PFSK-1 (cell line): ENCODE data around the gene TTLL11.

Source experiments
- FOXP2 ChIP-seq: optimal IDR thresholded peaks from 2 replicates; pipeline ENCODE3; 2011; ENCODE audit warnings: borderline replicate concordance, control low read depth, inconsistent platforms; ENCODE audit not compliant: insufficient read depth; ENCODE audit errors: extremely low read length, extremely low read depth
- POLR2AphosphoS5 ChIP-seq: IDR thresholded peaks from 2 replicates; pipeline ENCODE4 v1.6.1; 2012; ENCODE audit warnings: low read depth, mild to moderate bottlenecking, control low read depth, low read length, moderate library complexity
- SIN3A ChIP-seq: IDR thresholded peaks from 2 replicates; pipeline ENCODE4 v1.6.1; 2012; ENCODE audit warnings: mild to moderate bottlenecking, low read length, moderate library complexity, borderline replicate concordance; ENCODE audit not compliant: insufficient read depth
- TAF1 ChIP-seq: IDR thresholded peaks from 2 replicates; pipeline ENCODE4 v1.6.1; 2012; ENCODE audit warnings: low read length, control low read depth, borderline replicate concordance; ENCODE audit not compliant: insufficient read depth
- TF ChIP-seq, protein P1 (sequence below), 2 experiments: IDR thresholded peaks; 2 replicates each; pipeline versions ENCODE4 v1.6.1 to v1.8.0; 2011 to 2012; ENCODE audit warnings: low read depth in 2 of 2, low read length in 2 of 2, control low read depth in 1 of 2, inconsistent platforms in 1 of 2, mild to moderate bottlenecking in 1 of 2, moderate library complexity in 1 of 2; ENCODE audit not compliant: insufficient read depth in 1 of 2

Gene TTLL11

DNA sequence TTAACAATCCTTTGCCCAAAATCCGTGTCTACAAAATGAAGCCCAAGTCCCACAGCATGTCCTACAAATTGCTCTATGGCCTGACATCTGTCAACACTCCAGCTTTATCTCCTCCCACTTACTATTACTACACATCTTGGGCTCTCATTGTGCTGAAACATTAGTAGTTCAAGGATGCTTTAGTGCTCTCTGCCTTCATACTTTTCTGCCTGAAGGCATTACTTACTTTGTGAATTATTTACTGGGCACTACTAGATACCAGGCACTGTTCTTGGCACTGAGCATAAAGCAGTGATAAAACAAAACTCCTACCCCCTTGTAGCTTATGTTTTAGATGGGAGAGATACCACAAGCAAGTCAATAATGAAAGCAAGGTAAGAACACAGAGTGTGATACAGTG lies 113.4 kb downstream of the TTLL11 start:
- TF ChIP-seq SIN3A (no peak), POLR2AphosphoS5 (no peak)

DNA sequence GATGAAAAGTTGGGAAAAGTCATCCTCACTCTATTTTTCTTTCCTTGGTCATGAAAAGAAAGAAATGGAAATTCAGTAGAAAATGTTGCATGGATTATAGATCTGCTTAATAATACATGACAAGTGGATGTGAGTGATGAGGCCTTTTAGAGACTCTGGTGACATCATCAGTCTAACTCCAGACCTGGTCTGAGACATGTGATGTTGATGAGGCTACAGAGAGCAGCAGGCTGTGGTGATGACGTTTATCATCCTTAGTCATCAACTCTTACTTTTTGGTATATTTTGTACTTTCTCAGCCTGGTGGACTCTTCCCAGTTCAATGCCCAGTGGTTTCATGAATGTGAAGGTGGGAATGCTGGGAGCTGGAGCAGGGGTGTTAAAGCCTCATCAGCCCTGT lies 116.4 kb downstream of the TTLL11 start:
- TF ChIP-seq SIN3A: no peak
- TF ChIP-seq TAF1: no peak

DNA sequence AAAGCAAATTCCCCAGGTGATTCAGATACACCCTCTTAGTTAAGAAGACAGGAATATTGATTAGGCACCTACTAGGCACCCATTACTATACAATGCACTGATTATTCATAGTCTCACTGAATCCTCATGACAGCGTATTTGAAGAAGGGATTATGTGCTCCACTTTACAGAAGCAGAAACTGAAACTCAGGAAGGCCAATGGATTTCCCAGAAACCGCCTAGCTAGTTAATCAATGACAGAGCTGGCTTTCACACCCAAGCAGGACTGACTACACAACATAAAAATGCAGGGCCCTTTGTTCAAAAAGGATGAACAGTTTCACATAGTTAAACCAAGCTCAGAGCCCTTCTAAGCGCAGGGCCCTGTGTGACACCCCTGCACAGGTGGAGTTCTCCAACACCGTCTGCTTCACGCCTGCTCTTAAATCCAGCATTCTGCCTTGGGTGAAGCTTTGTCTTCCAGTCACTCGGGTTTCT lies 117.3 kb downstream of the TTLL11 start:
- TF ChIP-seq POLR2AphosphoS5 (no peak), FOXP2 (no peak), TAF1 (no peak), SIN3A (no peak)
- TF ChIP-seq, protein P1, sequence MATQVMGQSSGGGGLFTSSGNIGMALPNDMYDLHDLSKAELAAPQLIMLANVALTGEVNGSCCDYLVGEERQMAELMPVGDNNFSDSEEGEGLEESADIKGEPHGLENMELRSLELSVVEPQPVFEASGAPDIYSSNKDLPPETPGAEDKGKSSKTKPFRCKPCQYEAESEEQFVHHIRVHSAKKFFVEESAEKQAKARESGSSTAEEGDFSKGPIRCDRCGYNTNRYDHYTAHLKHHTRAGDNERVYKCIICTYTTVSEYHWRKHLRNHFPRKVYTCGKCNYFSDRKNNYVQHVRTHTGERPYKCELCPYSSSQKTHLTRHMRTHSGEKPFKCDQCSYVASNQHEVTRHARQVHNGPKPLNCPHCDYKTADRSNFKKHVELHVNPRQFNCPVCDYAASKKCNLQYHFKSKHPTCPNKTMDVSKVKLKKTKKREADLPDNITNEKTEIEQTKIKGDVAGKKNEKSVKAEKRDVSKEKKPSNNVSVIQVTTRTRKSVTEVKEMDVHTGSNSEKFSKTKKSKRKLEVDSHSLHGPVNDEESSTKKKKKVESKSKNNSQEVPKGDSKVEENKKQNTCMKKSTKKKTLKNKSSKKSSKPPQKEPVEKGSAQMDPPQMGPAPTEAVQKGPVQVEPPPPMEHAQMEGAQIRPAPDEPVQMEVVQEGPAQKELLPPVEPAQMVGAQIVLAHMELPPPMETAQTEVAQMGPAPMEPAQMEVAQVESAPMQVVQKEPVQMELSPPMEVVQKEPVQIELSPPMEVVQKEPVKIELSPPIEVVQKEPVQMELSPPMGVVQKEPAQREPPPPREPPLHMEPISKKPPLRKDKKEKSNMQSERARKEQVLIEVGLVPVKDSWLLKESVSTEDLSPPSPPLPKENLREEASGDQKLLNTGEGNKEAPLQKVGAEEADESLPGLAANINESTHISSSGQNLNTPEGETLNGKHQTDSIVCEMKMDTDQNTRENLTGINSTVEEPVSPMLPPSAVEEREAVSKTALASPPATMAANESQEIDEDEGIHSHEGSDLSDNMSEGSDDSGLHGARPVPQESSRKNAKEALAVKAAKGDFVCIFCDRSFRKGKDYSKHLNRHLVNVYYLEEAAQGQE (IDR thresholded peaks at IDR 0.05; ENCODE audit: insufficient read depth in 1 of 2, low read depth in 2 of 2, low read length in 2 of 2): no peak

DNA sequence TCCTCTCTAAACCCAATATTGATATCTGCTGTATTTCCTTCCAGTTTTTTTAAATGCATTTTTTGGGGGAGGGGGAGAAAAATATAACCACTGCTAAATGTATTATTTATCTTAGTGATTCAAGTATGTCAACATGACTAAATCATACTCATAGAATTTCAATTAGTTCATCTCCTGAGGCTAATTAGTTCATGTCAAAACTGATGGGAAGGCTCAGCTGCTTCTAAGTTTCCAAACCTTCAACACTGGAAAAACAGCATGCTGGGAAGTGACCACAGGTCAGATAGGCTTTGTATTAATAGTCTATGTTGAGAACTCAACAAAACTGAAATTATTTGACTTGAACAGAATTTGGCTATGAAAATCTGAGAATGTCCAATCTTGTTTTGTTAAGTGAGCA lies 118.7 kb downstream of the TTLL11 start:
- no peak for TF ChIP-seq TAF1
- TF ChIP-seq SIN3A: no peak
- no peak for TF ChIP-seq FOXP2
- TF ChIP-seq, protein P1 (IDR thresholded peaks at IDR 0.05; ENCODE audit: insufficient read depth in 1 of 2, low read depth in 2 of 2, low read length in 2 of 2): no peak
- TF ChIP-seq POLR2AphosphoS5: no peak

DNA sequence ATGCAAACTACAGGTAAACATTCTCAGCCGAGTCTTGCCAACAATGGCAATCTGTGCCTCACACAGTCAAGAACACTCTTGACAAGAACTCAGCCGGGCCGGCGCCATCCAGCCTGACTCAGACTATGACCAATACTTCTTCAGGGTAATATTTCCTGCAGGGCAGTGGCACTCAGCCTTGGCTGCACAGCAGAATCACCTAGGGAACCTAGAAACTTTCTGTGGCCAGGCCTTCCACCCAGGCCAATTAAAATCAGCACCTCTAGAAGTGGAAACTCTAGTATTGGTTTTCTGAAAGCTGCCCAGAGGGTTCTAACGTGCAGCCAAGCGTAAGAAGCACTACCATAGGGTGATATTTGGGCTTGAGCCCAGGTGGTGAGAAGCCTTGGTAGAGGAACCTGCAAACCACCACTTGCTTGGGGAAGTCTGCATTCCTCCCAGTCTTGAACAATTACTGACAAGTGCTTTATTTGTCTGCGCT lies 120.6 kb downstream of the TTLL11 start:
- TF ChIP-seq, protein P1 (IDR thresholded peaks at IDR 0.05; ENCODE audit: insufficient read depth in 1 of 2, low read depth in 2 of 2, low read length in 2 of 2): no peak
- TF ChIP-seq SIN3A (no peak), FOXP2 (no peak), TAF1 (no peak), POLR2AphosphoS5 (no peak)

DNA sequence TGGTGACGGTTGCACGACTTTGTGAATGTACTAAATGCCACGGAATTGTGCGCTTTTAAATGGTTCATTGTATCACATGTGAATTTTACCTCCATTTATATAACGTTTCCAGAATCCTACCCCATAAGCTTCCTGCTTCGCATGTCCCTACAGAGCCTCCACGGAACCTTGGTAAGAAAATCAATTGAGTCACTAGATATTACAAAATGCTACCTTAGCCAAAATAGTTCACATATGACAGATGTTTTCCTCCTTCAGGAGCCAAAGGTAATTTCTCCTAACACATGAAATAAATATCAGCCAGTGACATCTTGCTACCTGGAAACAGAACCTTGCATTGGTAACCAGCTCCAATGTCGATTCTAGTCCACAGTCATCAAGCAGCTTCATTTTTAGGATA lies 125.1 kb downstream of the TTLL11 start:
- TF ChIP-seq FOXP2 (no peak), POLR2AphosphoS5 (no peak), SIN3A (no peak), TAF1 (no peak)
- TF ChIP-seq, protein P1 (IDR thresholded peaks at IDR 0.05; ENCODE audit: insufficient read depth in 1 of 2, low read depth in 2 of 2, low read length in 2 of 2): no peak
